Limb (tissue), 2 donors: ENCODE results near the gene SPRR2B.
"Not testable (repeated sequence)": the region's sequence is repeated elsewhere in the genome, so short reads cannot be mapped to it uniquely, and the experiment has no call there.

Experiments
- DNase-seq, 2 donors: peaks; one replicate each; pipeline ENCODE4 v3.0.0-alpha.2; 2016; ENCODE audit errors: extremely low spot score in 2 of 2

The SPRR2B gene

GRCh38 chr1:153071511-153071910, at the start of gene SPRR2B:
Gene SPRR2B (minus strand): TSS chr1:153071611. CDS start chr1:153070839, 772 bp downstream.
- no peak for DNase-seq

- no peak for DNase-seq
Observed at GRCh38 chr1:153120945-153121344, 49.5 kb upstream of the SPRR2B start.

GRCh38 chr1:153119491-153119971, 48.1 kb upstream of the SPRR2B start:
- DNase-seq: no peak

- DNase-seq: not testable (repeated sequence)
Observed at GRCh38 chr1:153115264-153115663, 43.9 kb upstream of the SPRR2B start.

- DNase-seq: no peak
Observed at GRCh38 chr1:153113416-153113815, 42.0 kb upstream of the SPRR2B start, which contains the start of gene SPRR2F. Gene SPRR2F (minus strand): TSS chr1:153113516. CDS start chr1:153112733, 783 bp downstream.

- not testable (repeated sequence) for DNase-seq
Observed at GRCh38 chr1:153112454-153112853, 41.0 kb upstream of the SPRR2B start.

GRCh38 chr1:153100245-153100644, 28.8 kb upstream of the SPRR2B start:
- no peak for DNase-seq

GRCh38 chr1:153099461-153100045, 28.1 kb upstream of the SPRR2B start:
- DNase-seq: no peak

GRCh38 chr1:153095764-153096163, 24.4 kb upstream of the SPRR2B start:
- no peak for DNase-seq

- DNase-seq: no peak
Observed at GRCh38 chr1:153094426-153094825, 23.0 kb upstream of the SPRR2B start, which contains the start of gene SPRR2E. Gene SPRR2E (minus strand): TSS chr1:153094526. CDS start chr1:153093751, 775 bp downstream.

GRCh38 chr1:153087652-153088051, 16.2 kb upstream of the SPRR2B start:
- DNase-seq: no peak

GRCh38 chr1:153081736-153082135, 10.3 kb upstream of the SPRR2B start:
- no peak for DNase-seq

GRCh38 chr1:153072806-153073726, 1.7 kb upstream of the SPRR2B start:
- no peak for DNase-seq

GRCh38 chr1:153070243-153070642, 1.2 kb downstream of the SPRR2B start:
- DNase-seq: no peak

- DNase-seq: no peak
Observed at GRCh38 chr1:153058826-153059784, 12.3 kb downstream of the SPRR2B start.

- no peak for DNase-seq
Observed at GRCh38 chr1:153058154-153058553, 13.3 kb downstream of the SPRR2B start.

- no peak for DNase-seq
Observed at GRCh38 chr1:153057375-153057774, 14.0 kb downstream of the SPRR2B start, which contains the start of gene SPRR2A. Gene SPRR2A (minus strand): TSS chr1:153057512. CDS start chr1:153056735, 777 bp downstream.

- DNase-seq: not testable (repeated sequence)
Observed at GRCh38 chr1:153056111-153056510, 15.3 kb downstream of the SPRR2B start.

GRCh38 chr1:153049211-153049610, 22.2 kb downstream of the SPRR2B start:
- DNase-seq: no peak

- no peak for DNase-seq
Observed at GRCh38 chr1:153040950-153041631, 30.3 kb downstream of the SPRR2B start, which contains the start of gene SPRR2D. Gene SPRR2D (minus strand): TSS chr1:153041120. CDS start chr1:153040346, 774 bp downstream.
